Measurements from ENCODE around the gene TTC7B.

The TTC7B gene

GRCh38 chr14:90642244-90642717, 173.9 kb downstream of the TTC7B start:
- DNase-seq: no peak

- DNase-seq: no peak
Observed at GRCh38 chr14:90641615-90642243, 174.5 kb downstream of the TTC7B start.

GRCh38 chr14:90641168-90641567, 175.1 kb downstream of the TTC7B start:
- no peak for DNase-seq

- no peak for DNase-seq
Observed at GRCh38 chr14:90639641-90640040, 176.6 kb downstream of the TTC7B start.

- DNase-seq: no peak
Observed at GRCh38 chr14:90632871-90633270, 183.4 kb downstream of the TTC7B start.

- DNase-seq: no peak
Observed at GRCh38 chr14:90632451-90632850, 183.8 kb downstream of the TTC7B start.

GRCh38 chr14:90630171-90630806, 185.9 kb downstream of the TTC7B start:
- no peak for DNase-seq

GRCh38 chr14:90629471-90629870, 186.8 kb downstream of the TTC7B start:
- DNase-seq: no peak

GRCh38 chr14:90628825-90629224, 187.4 kb downstream of the TTC7B start:
- DNase-seq: no peak

GRCh38 chr14:90627478-90627877, 188.8 kb downstream of the TTC7B start:
- DNase-seq: no peak

GRCh38 chr14:90626550-90626949, 189.7 kb downstream of the TTC7B start:
- DNase-seq: no peak

GRCh38 chr14:90625445-90625844, 190.8 kb downstream of the TTC7B start:
- DNase-seq: no peak

- no peak for DNase-seq
Observed at GRCh38 chr14:90624732-90625400, 191.4 kb downstream of the TTC7B start.

- DNase-seq: no peak
Observed at GRCh38 chr14:90624227-90624626, 192.0 kb downstream of the TTC7B start.

GRCh38 chr14:90621201-90621600, 195.0 kb downstream of the TTC7B start:
- no peak for DNase-seq

- DNase-seq: no peak
Observed at GRCh38 chr14:90620568-90621077, 195.6 kb downstream of the TTC7B start.

GRCh38 chr14:90619911-90620310, 196.3 kb downstream of the TTC7B start:
- DNase-seq: no peak

- DNase-seq: no peak
Observed at GRCh38 chr14:90617961-90618360, 198.3 kb downstream of the TTC7B start.

- no peak for DNase-seq
Observed at GRCh38 chr14:90616881-90617280, 199.3 kb downstream of the TTC7B start.

- no peak for DNase-seq
Observed at GRCh38 chr14:90616313-90616712, 199.9 kb downstream of the TTC7B start.

GRCh38 chr14:90615517-90616060, 200.6 kb downstream of the TTC7B start:
- DNase-seq: no peak

- DNase-seq: no peak
Observed at GRCh38 chr14:90614696-90615516, 201.3 kb downstream of the TTC7B start.

GRCh38 chr14:90613997-90614396, 202.2 kb downstream of the TTC7B start:
- DNase-seq: no peak

Measured in NCI-H774 (cell line).